ENCODE data around the gene PAGR1.
A peak's percentile ranks its signal among the peaks of the same experiment; 100 is the strongest.

PAGR1 gene

DNA sequence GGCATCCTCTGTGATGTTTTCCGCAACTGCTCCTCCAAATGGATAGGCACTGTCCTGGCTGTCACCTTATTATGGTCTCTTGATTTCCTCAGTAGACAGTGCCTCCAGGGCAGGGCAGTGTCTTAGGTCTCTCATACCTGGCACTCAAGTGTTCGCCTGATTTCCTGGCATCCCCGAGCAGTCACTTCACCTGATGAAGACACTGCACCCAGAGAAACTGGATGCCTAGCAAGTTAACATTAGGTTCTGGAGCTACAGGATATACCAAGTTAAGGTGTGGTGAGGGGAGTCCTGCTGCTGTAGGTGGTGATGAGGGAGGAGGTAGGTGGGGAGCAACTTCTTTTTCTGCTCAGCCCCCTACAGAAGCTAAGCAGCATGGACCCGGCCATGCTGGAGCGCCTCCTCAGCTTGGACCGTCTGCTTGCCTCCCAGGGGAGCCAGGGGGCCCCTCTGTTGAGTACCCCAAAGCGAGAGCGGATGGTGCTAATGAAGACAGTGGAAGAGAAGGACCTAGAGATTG, 13.5 kb upstream of the PAGR1 start:
- TF ChIP-seq, protein P1, sequence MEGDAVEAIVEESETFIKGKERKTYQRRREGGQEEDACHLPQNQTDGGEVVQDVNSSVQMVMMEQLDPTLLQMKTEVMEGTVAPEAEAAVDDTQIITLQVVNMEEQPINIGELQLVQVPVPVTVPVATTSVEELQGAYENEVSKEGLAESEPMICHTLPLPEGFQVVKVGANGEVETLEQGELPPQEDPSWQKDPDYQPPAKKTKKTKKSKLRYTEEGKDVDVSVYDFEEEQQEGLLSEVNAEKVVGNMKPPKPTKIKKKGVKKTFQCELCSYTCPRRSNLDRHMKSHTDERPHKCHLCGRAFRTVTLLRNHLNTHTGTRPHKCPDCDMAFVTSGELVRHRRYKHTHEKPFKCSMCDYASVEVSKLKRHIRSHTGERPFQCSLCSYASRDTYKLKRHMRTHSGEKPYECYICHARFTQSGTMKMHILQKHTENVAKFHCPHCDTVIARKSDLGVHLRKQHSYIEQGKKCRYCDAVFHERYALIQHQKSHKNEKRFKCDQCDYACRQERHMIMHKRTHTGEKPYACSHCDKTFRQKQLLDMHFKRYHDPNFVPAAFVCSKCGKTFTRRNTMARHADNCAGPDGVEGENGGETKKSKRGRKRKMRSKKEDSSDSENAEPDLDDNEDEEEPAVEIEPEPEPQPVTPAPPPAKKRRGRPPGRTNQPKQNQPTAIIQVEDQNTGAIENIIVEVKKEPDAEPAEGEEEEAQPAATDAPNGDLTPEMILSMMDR (IDR thresholded peaks at IDR 0.05; ENCODE audit: control insufficient read depth, extremely low read depth, insufficient read depth): no peak
- no peak overlapping the region for H3K4me3 ChIP-seq (ENCODE audit: low read depth, low read length)
- no peak for DNase-seq (ENCODE audit: low read depth)

DNA sequence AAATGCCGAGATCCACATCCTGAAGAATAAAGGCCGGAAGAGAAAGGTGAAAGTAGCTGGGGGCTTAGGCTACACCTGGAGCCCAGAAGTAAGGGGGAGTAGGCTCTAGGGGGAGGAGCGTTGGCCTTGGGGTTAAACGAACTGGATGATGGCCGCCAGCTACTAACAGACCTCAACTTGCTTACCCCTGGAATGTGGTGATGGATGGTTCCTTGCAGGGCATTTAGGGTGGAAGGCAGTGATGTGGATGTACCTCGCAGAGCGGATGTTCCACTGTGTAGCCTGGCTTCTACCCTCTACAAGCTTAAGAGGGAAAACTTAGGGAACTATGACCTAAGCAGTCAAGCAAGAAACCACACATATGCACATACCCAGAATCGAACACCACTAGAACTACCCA, 11.9 kb upstream of the PAGR1 start:
- peak overlapping the region; percentile 87 for H3K4me3 ChIP-seq (ENCODE audit: low read depth, low read length)
- TF ChIP-seq, protein P1 (IDR thresholded peaks at IDR 0.05; ENCODE audit: control insufficient read depth, extremely low read depth, insufficient read depth): no peak
- no peak for DNase-seq (ENCODE audit: low read depth)

DNA sequence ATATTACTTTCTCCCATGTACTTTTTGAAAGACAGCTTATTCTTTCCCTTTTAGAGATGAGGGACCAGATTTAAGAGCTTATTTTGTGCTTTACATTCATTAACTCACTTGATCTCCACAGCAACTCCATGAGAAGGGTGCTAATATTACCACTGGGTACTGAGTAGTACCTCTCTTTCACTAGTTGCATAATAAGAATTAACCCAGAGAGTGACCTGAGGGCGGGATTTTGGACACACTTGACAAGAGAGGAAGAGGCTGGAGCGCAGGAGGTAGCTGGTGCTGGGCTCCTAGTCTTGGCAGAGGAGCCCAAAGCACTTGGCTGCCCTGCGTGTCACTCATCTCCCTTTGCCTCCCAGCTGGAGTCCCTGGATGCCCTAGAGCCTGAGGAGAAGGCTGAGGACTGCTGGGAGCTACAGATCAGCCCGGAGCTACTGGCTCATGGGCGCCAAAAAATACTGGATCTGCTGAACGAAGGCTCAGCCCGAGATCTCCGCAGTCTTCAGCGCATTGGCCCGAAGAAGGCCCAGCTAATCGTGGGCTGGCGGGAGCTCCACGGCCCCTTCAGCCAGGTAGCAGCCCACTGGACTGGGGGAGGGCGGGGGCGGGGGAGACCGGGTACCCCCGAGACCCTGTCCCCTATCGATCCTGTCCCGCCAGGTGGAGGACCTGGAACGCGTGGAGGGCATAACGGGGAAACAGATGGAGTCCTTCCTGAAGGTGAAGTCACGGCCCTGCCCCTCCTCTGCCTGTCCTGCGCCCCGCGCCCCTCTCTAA, 11.3 kb upstream of the PAGR1 start:
- TF ChIP-seq, protein P1 (IDR thresholded peaks at IDR 0.05; ENCODE audit: control insufficient read depth, extremely low read depth, insufficient read depth): no peak
- DNase-seq (ENCODE audit: low read depth): peak; percentile 59
- peak overlapping the region; percentile 87 for H3K4me3 ChIP-seq (ENCODE audit: low read depth, low read length)

DNA sequence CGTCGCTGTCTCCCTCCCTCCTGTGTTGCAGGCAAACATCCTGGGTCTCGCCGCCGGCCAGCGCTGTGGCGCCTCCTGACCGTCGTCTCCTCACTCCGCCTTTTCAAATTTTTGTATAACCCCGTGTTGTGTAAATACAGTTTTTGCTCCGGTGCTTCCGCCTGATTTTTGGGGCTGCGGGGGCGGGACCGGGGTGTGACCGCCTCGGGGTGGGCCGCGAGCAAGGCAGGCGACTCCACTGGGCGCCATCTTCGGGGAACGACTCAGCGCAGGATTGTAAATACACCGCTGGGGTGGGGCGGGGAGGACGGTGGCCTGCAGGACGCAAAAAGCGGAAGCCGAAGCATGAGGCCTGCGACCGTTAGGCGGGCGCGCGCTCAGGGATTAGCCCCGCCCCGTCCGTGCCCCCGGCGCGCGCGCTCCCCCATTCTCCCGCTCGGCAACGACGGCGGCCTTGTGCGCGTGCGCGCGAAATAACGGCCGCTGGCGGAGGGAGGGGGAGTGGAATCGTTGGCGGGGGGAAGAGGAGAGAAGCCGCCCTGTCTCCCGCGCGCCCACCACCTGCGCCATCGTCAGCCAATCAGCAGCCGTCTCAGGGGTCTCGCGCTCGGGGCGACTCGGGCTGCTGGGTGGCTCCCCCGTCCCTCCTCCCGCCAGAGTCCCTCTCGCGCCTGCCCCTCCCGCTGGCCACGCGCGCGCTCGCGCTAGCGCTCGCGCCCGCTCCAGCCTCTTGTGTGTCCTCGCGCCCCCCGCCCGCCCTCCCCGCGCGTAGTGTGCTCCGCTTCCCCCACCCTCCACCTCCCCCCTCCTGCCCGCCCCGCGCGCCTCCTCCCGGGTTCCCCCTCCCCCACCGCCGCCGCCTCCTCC, 10.5 kb upstream of the PAGR1 start:
- DNase-seq (ENCODE audit: low read depth): peak; percentile 91
- TF ChIP-seq, protein P1 (IDR thresholded peaks at IDR 0.05; ENCODE audit: control insufficient read depth, extremely low read depth, insufficient read depth): 0 out of 2 replicates have a peak, but pooled peaks have one; percentile 2
- peak overlapping the region; percentile 87 for H3K4me3 ChIP-seq (ENCODE audit: low read depth, low read length)

DNA sequence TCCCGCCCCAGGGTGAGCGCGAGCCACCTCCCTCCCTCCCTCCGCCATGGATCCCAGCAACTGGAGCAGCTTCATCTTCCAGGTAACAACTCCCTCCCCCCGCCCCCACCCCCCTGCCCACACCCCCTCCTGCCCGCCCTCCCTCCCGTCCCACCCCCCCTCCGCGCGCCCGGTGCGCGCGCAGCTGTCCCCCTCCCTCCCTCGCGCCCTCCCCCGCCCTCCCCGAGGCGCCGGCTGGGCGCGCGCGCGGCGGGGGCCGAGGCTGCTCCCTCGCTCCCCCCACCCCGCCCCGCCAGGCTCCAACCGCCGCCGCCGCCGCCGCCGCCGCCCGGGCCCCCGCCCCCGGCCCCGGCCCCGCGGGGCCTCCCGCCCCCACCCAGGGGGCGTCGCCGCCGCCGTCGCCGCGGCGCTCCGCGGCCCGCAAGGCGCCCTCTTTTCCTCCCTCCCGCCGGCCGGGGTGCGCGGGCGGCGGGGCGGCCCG, 9.8 kb upstream of the PAGR1 start, which contains the start of gene MAZ:
Gene MAZ, plus strand, starts transcription at position 431 of the 481 bp plus-strand sequence. CDS start 173 bp downstream, outside the sequence.
- peak; percentile 87 for DNase-seq (ENCODE audit: low read depth)
- peak within 1 kb of the TSS; percentile 91 for H3K4me3 ChIP-seq (ENCODE audit: low read depth, low read length)
- TF ChIP-seq, protein P1 (IDR thresholded peaks at IDR 0.05; ENCODE audit: control insufficient read depth, extremely low read depth, insufficient read depth): no peak

DNA sequence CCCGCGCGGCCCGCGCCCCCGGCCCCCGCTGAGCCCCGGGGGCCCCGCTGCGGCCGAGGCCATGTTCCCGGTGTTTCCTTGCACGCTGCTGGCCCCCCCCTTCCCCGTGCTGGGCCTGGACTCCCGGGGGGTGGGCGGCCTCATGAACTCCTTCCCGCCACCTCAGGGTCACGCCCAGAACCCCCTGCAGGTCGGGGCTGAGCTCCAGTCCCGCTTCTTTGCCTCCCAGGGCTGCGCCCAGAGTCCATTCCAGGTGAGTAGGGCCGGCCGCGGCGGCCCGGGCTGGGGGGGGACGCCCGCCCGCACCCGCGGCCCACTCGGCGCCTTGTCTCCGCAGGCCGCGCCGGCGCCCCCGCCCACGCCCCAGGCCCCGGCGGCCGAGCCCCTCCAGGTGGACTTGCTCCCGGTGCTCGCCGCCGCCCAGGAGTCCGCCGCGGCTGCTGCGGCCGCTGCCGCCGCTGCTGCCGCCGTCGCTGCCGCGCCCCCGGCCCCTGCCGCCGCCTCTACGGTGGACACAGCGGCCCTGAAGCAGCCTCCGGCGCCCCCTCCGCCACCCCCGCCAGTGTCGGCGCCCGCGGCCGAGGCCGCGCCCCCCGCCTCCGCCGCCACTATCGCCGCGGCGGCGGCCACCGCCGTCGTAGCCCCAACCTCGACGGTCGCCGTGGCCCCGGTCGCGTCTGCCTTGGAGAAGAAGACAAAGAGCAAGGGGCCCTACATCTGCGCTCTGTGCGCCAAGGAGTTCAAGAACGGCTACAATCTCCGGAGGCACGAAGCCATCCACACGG, 9.1 kb upstream of the PAGR1 start:
- DNase-seq (ENCODE audit: low read depth): no peak
- TF ChIP-seq, protein P1 (IDR thresholded peaks at IDR 0.05; ENCODE audit: control insufficient read depth, extremely low read depth, insufficient read depth): no peak

More for the DNA sequence above, 9.1 kb upstream of the PAGR1 start:
- H3K4me3 ChIP-seq (ENCODE audit: low read depth, low read length): peak overlapping the region; percentile 91
